Fibroblast of skin of left quadriceps (primary cell): Measurements from ENCODE around the gene PIK3R5.

Experiments used
- DNase-seq, 2 experiments: peaks; one replicate each; pipeline ENCODE4 v3.0.0-alpha.2; 2013; ENCODE audit warnings: low read depth in 2 of 2

PIK3R5 gene

DNA sequence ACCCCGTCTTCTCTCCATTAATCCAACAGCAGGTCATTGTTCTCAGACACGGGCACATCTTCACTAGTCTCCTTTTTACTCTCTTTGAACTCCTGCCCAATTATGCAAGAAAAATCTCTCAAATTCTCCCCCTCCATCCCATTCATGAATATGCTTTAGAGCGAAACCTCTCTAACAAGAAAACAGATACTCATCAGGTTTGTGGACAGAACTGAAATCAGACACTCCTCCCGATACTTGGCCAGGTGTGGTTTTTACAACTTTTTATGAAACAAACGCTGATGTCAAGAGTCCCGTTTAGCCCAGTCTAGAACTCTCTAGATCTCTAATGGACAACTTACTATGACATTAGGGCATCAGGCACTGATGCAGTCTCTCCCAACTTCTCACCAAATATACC, 40.9 kb downstream of the PIK3R5 start:
- no peak for DNase-seq

DNA sequence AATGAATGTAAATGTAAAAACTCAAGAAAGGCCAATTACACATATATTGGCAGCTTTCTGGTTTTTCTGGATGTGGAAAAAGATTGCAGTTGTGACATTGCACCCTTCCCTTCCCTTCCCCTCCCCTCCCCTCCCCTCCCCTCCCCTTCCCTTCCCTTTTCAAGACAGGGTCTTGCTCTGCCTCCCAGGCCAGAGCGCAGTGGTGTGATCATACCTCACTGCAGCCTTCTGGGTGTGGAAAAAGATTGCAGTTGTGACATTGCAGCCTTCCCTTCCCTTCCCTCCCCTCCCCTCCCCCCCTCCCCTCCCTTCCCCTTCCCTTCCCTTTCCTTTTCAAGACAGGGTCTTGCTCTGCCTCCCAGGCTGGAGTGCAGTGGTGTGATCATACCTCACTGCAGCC, 41.7 kb downstream of the PIK3R5 start:
- no peak for DNase-seq

DNA sequence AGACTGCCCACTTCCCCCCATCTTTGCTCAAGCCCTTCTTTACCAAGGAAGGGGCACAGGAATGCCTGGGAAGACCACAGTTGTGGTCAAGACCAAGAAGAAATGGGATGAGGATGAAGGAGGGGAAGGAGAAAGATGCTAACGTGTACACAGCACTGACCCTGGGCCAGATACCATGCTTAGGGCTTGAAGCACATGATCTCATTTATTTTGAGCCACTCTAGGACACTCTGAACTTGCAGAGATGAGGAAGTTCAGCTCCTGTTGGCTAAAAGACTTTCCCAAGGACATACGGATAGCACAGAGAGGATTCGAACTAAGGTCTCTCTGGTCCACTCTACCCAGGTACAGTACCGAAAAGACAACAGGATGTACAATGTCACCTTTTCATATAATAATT, 42.6 kb downstream of the PIK3R5 start:
- DNase-seq: no peak

DNA sequence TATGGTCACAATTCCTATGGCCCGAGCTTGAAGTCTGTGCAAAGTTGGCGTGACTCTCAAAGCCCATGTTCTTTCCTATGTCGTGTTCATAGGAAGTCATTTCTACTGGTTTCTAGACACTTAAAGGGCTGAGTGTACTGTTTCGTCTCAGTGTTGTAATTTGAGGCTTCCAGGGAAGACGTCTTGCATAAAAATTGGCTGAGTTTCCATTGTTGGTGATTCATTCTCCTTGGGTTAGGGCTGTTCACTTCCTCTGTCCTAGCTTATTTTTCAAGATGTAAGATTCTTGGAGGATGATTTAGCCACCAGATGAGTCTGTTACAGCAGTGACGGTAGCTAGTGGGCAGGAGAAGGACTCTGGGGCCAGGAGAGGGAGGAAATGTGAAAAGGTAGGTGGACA, 43.1 kb downstream of the PIK3R5 start:
- peak; percentile 92 for DNase-seq

DNA sequence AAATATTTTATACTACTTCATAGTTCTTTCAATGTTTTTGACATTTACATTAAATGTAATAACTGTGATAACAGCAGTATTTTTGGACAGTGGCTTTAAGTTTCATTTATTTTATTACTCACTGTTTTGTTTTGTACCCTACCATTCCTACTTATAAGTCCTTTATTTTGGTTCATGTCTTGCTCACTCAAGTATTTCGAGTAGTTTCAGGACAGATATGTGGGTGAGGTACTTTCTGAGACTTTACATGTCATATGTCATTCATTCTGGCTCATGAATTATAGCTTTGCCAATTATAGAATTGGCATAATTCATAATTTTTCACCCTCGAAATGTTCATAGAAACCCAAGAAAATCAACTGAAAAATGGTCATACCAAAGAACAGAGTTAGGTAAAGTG, 44.4 kb downstream of the PIK3R5 start:
- no peak for DNase-seq

DNA sequence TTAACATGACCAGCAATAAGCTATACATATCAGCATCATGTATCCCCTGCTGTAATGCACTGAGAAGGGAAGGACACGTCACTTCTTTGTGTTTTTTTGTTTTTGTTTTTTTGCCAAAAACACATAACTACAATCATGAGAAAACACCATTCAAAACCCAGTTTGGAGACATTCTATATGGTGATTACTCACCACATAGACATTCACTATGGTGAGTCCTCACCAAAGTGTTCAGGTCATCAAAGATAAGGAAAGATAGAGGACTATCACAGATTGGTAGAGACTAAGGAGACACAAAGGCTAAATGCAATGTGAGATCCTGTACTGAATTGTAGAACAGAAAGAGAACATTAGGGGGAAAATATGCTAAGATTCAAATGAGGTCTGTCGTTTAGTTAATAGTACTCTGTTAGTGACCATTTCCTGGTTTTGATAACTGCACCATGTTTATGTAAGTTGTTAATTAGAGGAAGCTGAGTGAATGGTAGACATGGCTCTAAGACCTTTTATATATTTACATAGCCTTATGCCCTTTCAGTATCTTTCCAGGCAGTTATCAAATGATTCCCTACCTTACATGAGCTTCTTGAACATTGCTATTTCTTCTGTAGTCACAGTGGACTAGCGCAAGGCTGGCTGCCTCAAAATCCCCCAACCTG, 46.6 kb downstream of the PIK3R5 start:
- no peak for DNase-seq

DNA sequence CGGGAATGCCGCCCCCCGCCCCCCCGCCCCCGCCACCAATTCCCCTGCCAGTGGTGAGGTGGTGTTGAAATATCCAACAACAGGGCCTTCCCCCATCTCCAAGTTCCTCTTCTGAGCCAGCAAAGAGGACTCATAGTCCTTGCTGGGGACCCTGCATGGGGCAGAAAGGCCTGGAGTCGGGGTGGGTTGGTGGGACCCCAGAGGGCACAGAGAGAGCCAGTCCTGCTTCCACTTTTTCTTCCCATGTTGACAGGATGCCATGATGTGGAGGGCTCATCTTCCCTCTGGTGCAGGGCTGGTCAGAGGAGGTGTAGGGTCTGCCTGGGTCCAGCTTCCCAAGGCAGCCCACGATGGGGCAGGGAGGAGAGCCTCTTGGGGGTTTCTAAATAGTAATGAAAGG, 49.0 kb downstream of the PIK3R5 start:
- no peak for DNase-seq

DNA sequence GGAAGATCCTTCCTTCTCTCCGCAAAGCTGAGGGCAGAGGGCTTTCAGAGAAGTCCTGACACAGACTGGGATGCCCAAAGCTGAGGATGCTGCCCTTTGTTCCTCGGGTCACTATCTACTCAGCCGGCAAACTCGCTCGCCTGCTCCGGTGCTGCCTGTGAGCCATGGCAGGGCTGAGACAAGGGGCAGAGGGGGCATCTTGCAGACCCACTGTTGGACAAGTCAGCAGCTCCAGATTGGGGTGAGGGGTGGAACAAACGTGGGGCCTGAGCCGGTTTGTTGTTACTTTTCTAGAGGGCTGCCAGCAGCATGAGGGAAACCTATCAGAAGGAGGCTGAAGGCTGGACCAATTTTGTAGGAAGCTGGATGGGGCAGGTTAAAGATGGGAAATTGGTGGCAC, 51.0 kb downstream of the PIK3R5 start:
- no peak for DNase-seq

DNA sequence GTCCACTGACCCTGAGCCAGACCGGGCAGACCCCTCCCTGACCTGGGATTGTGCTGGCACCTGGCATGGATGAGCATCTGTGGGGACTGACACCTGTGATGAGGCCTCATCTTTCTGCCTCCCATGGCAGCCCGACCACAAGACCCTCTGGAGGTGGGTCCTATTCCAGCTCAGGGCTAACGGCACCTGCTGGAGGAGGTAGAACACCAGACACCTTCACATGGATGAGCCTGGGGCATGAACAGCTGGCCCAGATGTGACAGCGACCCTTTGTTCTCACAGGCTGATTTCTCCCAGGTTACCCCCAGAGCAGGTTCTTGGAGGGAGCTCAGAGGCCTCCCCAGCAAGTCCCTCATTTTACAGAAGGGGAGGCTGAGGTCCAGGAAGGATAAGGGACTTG, 51.6 kb downstream of the PIK3R5 start:
- no peak for DNase-seq

DNA sequence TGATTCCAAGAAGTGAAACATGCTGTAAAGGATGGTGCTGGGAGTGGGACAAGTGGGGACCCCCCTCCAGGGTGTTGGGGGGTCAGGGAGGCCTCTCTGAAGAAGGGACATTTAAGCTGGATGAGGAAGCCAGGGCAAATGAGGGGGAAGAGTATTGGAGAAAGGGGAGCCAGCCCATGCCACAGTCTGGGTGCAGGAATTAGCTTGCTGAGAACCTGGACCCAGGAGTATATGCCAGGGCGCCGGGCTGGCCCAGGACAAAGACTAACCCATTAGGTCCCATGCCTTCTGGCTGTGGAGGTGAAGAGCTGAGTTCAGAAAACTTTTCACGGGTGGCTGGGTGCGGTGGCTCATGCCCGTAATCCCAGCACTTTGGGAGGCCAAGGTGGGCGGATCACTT, 52.4 kb downstream of the PIK3R5 start:
- no peak for DNase-seq

DNA sequence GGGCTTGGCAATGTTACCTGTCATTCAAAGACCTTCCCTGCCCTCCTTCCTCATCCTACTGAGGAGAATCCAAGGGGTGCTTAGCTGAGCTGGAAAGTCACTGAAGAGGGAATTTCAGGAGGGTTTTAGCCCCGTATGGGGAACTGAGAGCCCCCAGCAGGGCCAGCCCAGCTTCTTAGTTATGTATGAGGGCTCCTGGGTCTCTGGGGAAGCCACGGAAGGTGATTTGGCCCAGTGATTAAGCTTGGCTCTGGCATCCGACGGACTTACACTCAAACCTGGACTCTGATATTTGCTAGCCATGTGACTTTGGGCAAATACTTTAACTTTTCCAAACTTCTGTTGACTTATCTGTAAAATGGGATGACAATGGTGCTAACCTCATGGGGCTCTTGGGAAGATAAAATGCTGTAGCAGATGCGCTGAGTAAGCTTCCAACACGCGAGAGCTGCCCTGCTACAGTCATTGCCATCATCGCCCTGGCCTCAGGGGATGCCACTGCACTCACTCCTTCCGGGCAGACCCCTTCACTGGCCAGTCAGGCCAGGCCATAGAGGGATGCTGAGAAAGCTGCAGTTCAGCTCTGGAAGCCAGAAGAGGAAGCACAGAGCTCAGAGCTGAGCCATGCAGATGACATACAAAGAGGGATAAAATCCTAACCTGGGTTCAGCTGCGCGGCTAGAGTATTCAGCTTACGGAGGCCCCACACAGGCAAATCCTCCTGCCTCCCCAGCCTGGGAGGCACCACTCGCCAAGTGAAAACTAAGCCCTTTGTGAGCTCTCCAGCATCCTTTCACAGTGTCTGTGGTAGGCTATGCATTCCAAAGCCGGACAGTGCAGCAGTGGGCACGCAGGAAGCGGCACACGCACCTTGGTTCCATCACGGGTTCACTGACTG, 53.2 kb downstream of the PIK3R5 start:
- no peak for DNase-seq

DNA sequence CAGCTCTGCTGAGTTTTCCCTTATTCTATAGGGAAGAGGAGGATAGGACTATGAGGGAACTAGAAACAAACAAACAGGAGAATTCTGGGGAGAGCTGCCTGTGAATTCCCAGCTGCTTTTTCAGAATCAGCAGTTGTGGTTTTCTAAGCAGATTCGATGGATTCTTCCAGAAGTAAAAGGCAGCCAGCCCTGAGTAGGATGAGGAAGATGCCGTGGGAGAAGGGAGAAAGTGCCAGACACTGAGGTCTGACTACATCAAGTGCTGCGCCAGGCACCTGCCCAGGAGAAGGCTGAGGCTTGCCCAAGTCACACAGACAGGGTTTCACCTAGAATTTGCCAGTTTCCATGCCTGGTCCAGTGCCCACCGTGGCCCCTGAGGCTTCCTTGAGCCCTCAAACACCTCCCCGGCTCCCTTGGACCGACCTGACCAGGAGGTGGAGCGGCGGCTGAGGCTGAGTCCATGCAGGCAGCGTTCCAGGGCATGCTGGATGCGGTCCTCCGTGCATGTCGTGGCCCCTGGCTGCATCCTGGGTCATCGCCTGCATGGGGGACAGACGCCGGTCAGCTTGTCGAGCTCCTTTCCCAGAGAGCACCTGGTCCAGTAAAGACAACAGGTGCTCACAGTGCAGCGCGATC, 54.4 kb downstream of the PIK3R5 start:
- DNase-seq: no peak

DNA sequence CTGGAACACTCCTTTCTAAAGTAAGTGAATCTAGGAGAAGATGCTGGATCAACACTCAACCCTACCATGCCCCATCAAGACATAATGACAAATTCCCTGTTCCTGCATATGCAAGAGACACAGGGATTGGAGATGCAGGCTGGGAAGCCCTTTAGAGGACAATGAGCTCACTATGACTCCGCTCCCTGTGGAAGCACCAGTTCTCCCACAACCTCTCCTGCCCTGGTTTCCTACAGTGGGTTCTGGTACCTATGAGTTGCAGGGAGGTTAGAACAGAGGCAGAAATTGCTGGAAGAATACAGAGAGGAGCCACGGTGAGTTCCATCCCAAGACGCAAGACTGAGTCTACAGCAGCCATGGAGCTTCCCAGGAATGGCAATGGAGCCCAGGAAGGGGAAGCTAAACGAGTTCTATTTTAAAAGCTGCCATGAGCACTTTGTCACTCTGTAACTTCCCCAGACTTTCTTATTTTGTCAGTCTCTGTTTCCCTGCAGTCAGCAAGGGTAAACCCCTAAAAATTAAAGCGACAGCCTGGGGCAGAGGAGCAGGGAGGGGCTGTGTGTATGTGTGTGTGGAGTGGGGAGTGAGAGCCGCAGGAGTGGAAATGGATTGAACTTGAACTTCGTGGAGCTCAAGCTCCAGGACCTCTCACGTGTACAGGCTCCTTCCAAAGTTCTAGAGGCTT, 55.8 kb downstream of the PIK3R5 start:
- DNase-seq: no peak

DNA sequence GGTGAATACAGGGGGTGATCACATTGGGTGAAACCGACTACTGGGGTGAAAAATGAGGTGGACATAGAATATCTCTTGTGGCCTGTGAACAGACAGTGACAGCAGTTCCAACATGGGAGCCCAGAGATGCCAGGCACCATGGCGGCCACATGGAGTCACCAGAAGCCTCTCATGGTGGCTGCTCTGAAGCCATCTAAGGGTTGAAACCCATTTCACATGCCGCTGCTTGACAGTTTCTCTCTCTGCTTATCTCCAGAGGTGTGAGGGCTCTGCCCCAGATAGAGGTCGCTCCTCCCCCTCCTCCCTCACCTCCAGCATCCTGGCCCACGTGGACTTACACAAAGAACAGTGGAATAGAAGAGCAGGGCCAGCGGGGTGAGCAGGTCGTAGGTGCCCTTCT, 60.2 kb downstream of the PIK3R5 start:
- DNase-seq: no peak

DNA sequence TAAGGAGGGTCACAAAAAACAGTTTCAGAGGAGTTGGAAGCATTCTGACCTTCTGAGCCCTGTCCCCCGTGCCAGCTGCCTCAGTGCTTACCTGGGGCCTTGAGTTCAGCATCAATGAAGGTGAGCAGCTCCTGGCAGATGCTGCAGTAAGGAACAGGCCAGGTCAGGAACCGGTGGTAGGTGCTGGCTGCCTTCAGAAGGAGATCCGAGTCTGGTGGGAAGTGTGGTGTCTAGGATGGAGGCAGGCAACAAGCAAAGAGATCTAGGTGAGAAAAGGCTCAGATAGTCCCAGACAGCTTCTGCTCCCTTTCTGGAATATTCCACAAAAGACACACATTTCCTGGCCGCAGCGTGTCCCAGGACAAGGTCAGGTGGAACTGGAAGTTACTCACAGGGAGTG, 60.8 kb downstream of the PIK3R5 start:
- no peak for DNase-seq

DNA sequence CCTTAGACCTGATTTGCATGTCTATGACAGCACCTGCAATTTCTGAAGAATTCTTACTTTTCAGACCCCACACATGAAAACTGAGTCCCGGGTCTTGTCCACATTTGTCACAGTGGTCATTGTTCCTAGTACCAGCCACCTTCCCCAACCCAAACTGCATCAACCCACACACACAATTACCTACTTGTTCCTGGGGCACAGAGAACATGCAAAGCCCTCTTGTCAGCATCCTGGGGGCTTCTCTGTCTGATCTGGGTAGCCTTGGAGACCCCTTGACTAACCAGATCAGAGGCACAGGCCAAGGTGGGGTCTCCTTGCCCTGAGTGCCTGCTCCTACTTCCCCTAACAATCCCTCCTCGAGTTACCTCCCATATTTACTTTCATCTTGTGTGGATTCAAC, 61.3 kb downstream of the PIK3R5 start:
- DNase-seq: no peak

DNA sequence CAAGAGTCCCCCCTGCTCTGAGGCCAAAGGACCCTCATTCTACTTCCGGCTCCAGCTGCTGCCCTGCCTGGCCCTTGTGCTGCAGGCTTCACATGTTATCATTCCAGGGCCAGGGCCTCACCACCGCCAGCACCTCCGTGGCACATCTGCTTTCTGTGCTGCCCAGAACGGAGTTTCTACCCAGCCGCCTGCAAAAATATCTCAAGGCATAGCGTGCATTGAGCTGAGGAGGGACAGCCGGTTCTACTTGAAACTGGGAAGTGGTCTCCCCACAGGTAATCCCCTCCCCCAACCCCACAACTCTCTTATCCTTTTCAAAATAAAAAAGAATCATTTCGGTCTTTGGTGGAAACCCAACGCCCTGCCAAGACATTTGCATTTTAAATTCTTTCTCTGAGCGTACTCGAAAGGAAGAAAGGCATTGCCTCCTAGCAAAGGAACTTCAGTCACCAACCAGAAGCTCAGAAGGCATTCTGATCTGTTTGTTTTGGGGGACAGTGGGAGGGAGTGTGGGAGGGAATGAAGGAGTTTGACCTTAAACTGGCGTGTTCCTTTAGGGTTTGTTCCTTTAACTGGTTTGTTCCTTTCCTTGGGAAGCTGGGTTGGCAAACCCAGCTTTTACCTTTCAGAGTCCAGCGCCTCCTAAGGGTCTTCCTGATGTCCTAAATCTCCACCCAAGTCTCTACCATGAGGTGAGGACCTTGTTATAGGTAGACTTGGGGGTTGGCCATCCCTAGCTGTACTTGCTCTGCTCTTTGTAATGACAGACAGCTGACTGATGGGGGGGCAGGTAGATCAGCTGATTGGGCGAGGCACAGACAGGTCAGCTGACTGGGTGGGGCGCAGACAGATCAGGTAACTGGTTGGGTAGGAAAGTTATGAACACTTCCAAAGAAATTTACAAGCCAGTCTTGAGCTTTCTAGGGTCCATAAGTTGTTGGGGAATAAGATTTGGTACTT, 64.6 kb downstream of the PIK3R5 start:
- DNase-seq: no peak

DNA sequence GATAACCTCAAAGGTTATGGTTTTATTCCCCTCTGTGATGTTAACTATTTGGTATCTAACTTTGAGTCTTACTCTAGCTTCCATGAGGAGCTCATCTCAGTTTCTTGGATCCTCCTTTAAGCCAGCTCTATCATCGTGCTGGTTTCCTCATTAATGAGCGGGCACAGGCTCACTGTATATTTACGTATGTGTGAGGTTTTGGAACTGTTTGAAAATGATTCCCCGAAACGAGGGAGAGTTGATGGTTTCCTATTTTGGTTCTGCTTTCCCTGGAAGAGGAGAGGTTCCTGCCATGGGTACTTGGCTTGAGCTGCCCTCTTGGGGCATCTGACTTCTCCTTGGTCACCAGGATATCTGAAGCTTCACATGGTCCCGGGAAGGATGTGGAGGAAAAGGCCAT, 65.3 kb downstream of the PIK3R5 start:
- no peak for DNase-seq

DNA sequence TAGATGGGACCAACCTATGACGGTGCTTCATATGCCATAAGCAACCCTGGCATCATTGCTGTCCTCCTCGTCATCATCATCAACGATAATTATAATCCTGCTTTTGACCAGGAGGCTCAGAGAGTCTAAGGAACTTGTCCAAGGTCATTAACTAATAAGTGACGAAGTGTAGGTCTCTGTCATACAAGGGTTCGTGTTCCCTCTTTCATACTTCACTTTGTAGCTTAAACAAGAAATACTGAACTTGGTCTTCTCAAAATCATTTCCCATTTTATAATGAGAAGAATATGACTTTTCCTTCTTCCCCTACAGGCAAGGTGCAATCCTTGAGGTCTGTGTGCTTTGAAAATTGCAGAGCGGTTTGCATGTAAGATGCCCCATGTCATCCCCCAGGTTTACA, 66.9 kb downstream of the PIK3R5 start:
- DNase-seq: no peak

DNA sequence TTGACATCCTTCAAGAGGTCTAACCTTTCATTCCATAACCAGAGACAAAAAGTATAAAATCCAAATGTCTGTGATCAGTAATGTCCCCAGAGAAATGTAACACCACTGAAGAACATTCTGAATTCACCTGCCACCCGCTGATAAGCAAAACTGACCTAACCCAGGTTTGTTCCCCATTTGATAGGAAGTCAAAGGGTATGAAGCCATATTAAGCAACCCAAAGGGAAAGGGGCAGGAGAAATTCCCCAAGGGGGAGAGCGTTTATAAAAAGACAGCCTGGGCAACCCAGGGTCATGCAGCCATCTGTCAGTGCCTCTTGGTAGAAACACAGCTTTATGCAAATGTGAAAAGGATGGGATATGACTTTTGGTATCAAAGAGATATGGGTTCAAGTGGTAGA, 67.4 kb downstream of the PIK3R5 start:
- DNase-seq: no peak
